Erythroblast (primary cell): ENCODE data around the gene FAM240A.

Experiments used
- GATA1 ChIP-seq: IDR thresholded peaks from 2 replicates; pipeline ENCODE4 v1.6.1; 2011; ENCODE audit warnings: low read depth, mild to moderate bottlenecking, control low read depth, low read length, moderate library complexity
- POLR2A ChIP-seq: IDR thresholded peaks from 2 replicates; pipeline ENCODE4 v1.6.1; 2011; ENCODE audit warnings: mild to moderate bottlenecking, low read length

- TF ChIP-seq POLR2A (no peak), GATA1 (no peak)
Measured at GRCh38 chr3:46664188-46664970, 52.1 kb downstream of the FAM240A start.
